Mesendoderm (in vitro differentiated cells): ENCODE data around the gene GPATCH3.

ENCODE experiments used
- DNase-seq: peaks from one replicate; pipeline ENCODE4 v3.0.0; 2013
- H2AK5ac ChIP-seq: 2 replicates; pipeline ENCODE4 v1.6.1; 2013; ENCODE audit warnings: low read length, inconsistent platforms
- H2BK120ac ChIP-seq: 2 replicates; pipeline ENCODE4 v1.6.1; 2013; ENCODE audit warnings: low read depth, mild to moderate bottlenecking, low read length, moderate library complexity, mixed read lengths
- H2BK15ac ChIP-seq: replicated peaks from 2 replicates; pipeline ENCODE4 v1.6.1; 2013; ENCODE audit warnings: low read depth, mild to moderate bottlenecking, moderate library complexity
- H2BK5ac ChIP-seq: 2 replicates; pipeline ENCODE4 v1.6.1; 2013; ENCODE audit warnings: low read length, inconsistent platforms
- H3K18ac ChIP-seq: 2 replicates; pipeline ENCODE4 v1.6.1; 2013; ENCODE audit warnings: mild to moderate bottlenecking, low read length, mixed read lengths
- H3K23ac ChIP-seq: one replicate; pipeline ENCODE4 v1.6.1; 2013; ENCODE audit warnings: low read length
- H3K27ac ChIP-seq: 2 replicates; pipeline ENCODE4 v1.5.1; 2013; ENCODE audit warnings: low read depth, mild to moderate bottlenecking, inconsistent platforms, low read length, moderate library complexity
- H3K27me3 ChIP-seq: 2 replicates; pipeline ENCODE4 v1.6.1; 2013; ENCODE audit warnings: low read length, control low read depth, mild to moderate bottlenecking, inconsistent platforms; ENCODE audit not compliant: insufficient read depth, poor library complexity
- H3K36me3 ChIP-seq: 2 replicates; pipeline ENCODE4 v1.6.1; 2013; ENCODE audit warnings: low read length, inconsistent platforms; ENCODE audit not compliant: control insufficient read depth, insufficient read depth
- H3K4ac ChIP-seq: one replicate; pipeline ENCODE4 v1.6.1; 2013; ENCODE audit warnings: low read depth, mild to moderate bottlenecking, low read length, moderate library complexity
- H3K4me1 ChIP-seq: 2 replicates; pipeline ENCODE4 v1.6.1; 2013; ENCODE audit warnings: low read depth, low read length, inconsistent platforms; ENCODE audit not compliant: control insufficient read depth
- H3K4me2 ChIP-seq: 2 replicates; pipeline ENCODE4 v1.6.1; 2013; ENCODE audit warnings: low read length
- H3K4me3 ChIP-seq: 2 replicates; pipeline ENCODE4 v1.5.1; 2013; ENCODE audit warnings: mild to moderate bottlenecking, low read length
- H3K56ac ChIP-seq: one replicate; pipeline ENCODE4 v1.6.1; 2013; ENCODE audit warnings: low read length
- H3K79me1 ChIP-seq: 2 replicates; pipeline ENCODE4 v1.6.1; 2013; ENCODE audit warnings: low read length, inconsistent platforms
- H3K79me2 ChIP-seq: 2 replicates; pipeline ENCODE4 v1.6.1; 2013; ENCODE audit warnings: mild to moderate bottlenecking, low read length; ENCODE audit not compliant: control insufficient read depth, insufficient read depth
- H3K9ac ChIP-seq: 2 replicates; pipeline ENCODE4 v1.6.1; 2013; ENCODE audit warnings: low read length, inconsistent platforms
- H4K5ac ChIP-seq: one replicate; pipeline ENCODE4 v1.6.1; 2013; ENCODE audit warnings: low read length
- H4K8ac ChIP-seq: one replicate; pipeline ENCODE4 v1.6.1; 2013; ENCODE audit warnings: low read depth, mild to moderate bottlenecking, control low read depth, low read length, moderate library complexity
- WGBS: extraction: QIAGEN DNeasy Blood & Tissue Kit; methylation state at CpG from one replicate; pipeline ENCODE4 v1.1.7; 2013; ENCODE audit warnings: low lambda C conversion rate, missing lambda C conversion rate; ENCODE audit not compliant: insufficient coverage; ENCODE audit errors: extremely low coverage; 5-methylcytosine and 5-hydroxymethylcytosine counted together

The GPATCH3 gene

GRCh38 chr1:26945728-26946127, 45.5 kb upstream of the GPATCH3 start:
- no peaks in the 10 kb centered on the region for H3K27me3 ChIP-seq
- H3K4me3 ChIP-seq = no peak overlapping the region
- H3K4me1 ChIP-seq = no peaks in the 10 kb centered on the region
- no peak overlapping the region for H2BK120ac ChIP-seq
- no peak overlapping the region for H3K4ac ChIP-seq
- DNase-seq = no peak
- H3K18ac ChIP-seq = no peak overlapping the region
- H2BK15ac ChIP-seq = no peak overlapping the region
- no CpG with 5 or more reads among the region's 8 CpGs for WGBS
- no peak overlapping the region for H2AK5ac ChIP-seq
- H3K79me1 ChIP-seq = no peaks in the 10 kb centered on the region
- no peak overlapping the region for H3K9ac ChIP-seq
- H3K36me3 ChIP-seq = peaks cover 19% of the 10 kb centered on the region
- no peak overlapping the region for H4K5ac ChIP-seq
- H3K23ac ChIP-seq = no peak overlapping the region
- H2BK5ac ChIP-seq = no peak overlapping the region
- H3K4me2 ChIP-seq = no peak overlapping the region
- no peak overlapping the region for H3K27ac ChIP-seq
- H3K79me2 ChIP-seq = no peaks in the 10 kb centered on the region
- no peak overlapping the region for H3K56ac ChIP-seq
- H4K8ac ChIP-seq = no peak overlapping the region

- no peak overlapping the region for H3K4me2 ChIP-seq
- no peak overlapping the region for H3K27ac ChIP-seq
- no peak overlapping the region for H3K4ac ChIP-seq
- H4K8ac ChIP-seq = no peak overlapping the region
- no peak overlapping the region for H2BK5ac ChIP-seq
- H2BK120ac ChIP-seq = no peak overlapping the region
- H3K23ac ChIP-seq = no peak overlapping the region
- DNase-seq = no peak
- H3K4me1 ChIP-seq = no peaks in the 10 kb centered on the region
- no peak overlapping the region for H4K5ac ChIP-seq
- no CpG with 5 or more reads among the region's 2 CpGs for WGBS
- no peak overlapping the region for H3K9ac ChIP-seq
- H3K4me3 ChIP-seq = no peak overlapping the region
- H3K18ac ChIP-seq = no peak overlapping the region
- H2BK15ac ChIP-seq = no peak overlapping the region
- H3K79me1 ChIP-seq = no peaks in the 10 kb centered on the region
- no peak overlapping the region for H3K56ac ChIP-seq
- peaks cover 19% of the 10 kb centered on the region for H3K36me3 ChIP-seq
- H3K27me3 ChIP-seq = no peaks in the 10 kb centered on the region
- no peaks in the 10 kb centered on the region for H3K79me2 ChIP-seq
- no peak overlapping the region for H2AK5ac ChIP-seq
Observed at GRCh38 chr1:26945138-26945537, 44.9 kb upstream of the GPATCH3 start.

GRCh38 chr1:26942656-26943055, 42.4 kb upstream of the GPATCH3 start:
- Histone ChIP-seq H3K4me1 (no peaks in the 10 kb centered on the region), H3K4ac (no peak overlapping the region), H3K18ac (no peak overlapping the region), H3K4me3 (no peak overlapping the region), H4K5ac (no peak overlapping the region), H3K36me3 (peaks cover 19% of the 10 kb centered on the region), H2BK15ac (no peak overlapping the region), H3K79me1 (peaks cover 11% of the 10 kb centered on the region), H2BK5ac (no peak overlapping the region), H3K27ac (no peak overlapping the region), H3K27me3 (no peaks in the 10 kb centered on the region), H4K8ac (no peak overlapping the region), H3K4me2 (no peak overlapping the region), H3K23ac (no peak overlapping the region), H2BK120ac (no peak overlapping the region), H3K56ac (no peak overlapping the region), H2AK5ac (no peak overlapping the region), H3K9ac (no peak overlapping the region), H3K79me2 (peaks cover 2% of the 10 kb centered on the region)
- no peak for DNase-seq
- WGBS = no CpG with 5 or more reads among the region's 12 CpGs

DNA sequence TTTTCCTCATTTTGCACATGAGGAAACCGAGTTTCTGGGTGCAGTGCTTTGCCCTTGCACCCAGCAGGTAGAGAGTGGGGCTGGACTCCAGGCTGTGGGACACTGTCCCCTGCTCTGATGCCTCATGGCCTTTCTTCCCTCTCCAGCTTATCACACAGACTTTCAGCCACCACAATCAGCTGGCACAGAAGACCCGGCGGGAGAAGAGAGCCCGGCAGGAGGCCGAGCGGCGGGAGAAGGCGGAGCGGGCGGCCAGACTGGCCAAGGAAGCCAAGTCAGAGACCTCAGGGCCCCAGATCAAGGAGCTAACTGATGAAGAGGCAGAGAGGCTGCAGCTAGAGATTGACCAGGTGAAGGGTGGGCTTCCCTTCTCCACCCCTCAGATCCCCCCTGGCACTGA, 41.0 kb upstream of the GPATCH3 start:
- no peak overlapping the region for H3K9ac ChIP-seq
- DNase-seq = no peak
- H2BK120ac ChIP-seq = no peak overlapping the region
- peaks cover 18% of the 10 kb centered on the region for H3K36me3 ChIP-seq
- no peak overlapping the region for H2BK5ac ChIP-seq
- H3K4me3 ChIP-seq = no peak overlapping the region
- H3K23ac ChIP-seq = no peak overlapping the region
- no peak overlapping the region for H4K8ac ChIP-seq
- peaks cover 17% of the 10 kb centered on the region for H3K79me1 ChIP-seq
- H3K4me1 ChIP-seq = no peaks in the 10 kb centered on the region
- H2BK15ac ChIP-seq = no peak overlapping the region
- no peak overlapping the region for H2AK5ac ChIP-seq
- no peaks in the 10 kb centered on the region for H3K27me3 ChIP-seq
- no peak overlapping the region for H3K18ac ChIP-seq
- H3K4ac ChIP-seq = no peak overlapping the region
- no peak overlapping the region for H3K27ac ChIP-seq
- H4K5ac ChIP-seq = no peak overlapping the region
- H3K56ac ChIP-seq = no peak overlapping the region
- peaks cover 4% of the 10 kb centered on the region for H3K79me2 ChIP-seq
- no peak overlapping the region for H3K4me2 ChIP-seq
- WGBS = no CpG with 5 or more reads among the region's 10 CpGs

DNA sequence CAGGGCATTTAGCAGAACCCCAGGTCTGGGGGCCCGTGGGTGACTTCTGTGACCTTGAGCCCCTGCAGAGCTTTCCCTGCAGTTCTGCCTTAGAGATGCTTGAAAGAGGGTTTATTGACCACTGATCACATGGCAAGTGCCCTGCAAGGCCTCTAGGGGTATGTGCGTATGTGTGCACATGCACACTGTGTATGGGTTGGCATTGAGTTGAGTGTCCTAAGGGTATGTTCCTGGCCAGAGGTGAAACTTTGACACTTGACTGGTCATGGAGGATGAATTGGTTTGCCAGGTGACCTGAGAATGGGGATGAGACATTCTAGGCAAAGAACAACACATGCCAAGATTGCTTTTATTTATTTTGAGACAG, 38.4 kb upstream of the GPATCH3 start:
- Histone ChIP-seq H3K23ac (no peak overlapping the region), H2BK15ac (no peak overlapping the region), H2BK120ac (no peak overlapping the region), H3K27ac (no peak overlapping the region), H2AK5ac (no peak overlapping the region), H3K79me2 (peaks cover 4% of the 10 kb centered on the region), H3K4me3 (no peak overlapping the region), H2BK5ac (no peak overlapping the region), H3K4me1 (no peaks in the 10 kb centered on the region), H3K4ac (no peak overlapping the region), H3K27me3 (no peaks in the 10 kb centered on the region), H4K8ac (no peak overlapping the region), H3K36me3 (peaks cover 11% of the 10 kb centered on the region), H3K56ac (no peak overlapping the region), H3K18ac (no peak overlapping the region), H4K5ac (no peak overlapping the region), H3K79me1 (peaks cover 17% of the 10 kb centered on the region), H3K9ac (no peak overlapping the region), H3K4me2 (no peak overlapping the region)
- DNase-seq = no peak
- WGBS = no CpG with 5 or more reads among the region's 2 CpGs

GRCh38 chr1:26938004-26938658, 37.9 kb upstream of the GPATCH3 start:
- Histone ChIP-seq H3K23ac (no peak overlapping the region), H2BK5ac (no peak overlapping the region), H3K4me3 (no peak overlapping the region), H4K5ac (no peak overlapping the region), H3K27ac (no peak overlapping the region), H3K18ac (no peak overlapping the region), H3K4me1 (no peaks in the 10 kb centered on the region), H3K36me3 (peaks cover 9% of the 10 kb centered on the region), H4K8ac (no peak overlapping the region), H3K56ac (no peak overlapping the region), H3K79me1 (peaks cover 17% of the 10 kb centered on the region), H2BK15ac (no peak overlapping the region), H3K27me3 (no peaks in the 10 kb centered on the region), H2AK5ac (no peak overlapping the region), H3K4ac (no peak overlapping the region), H2BK120ac (no peak overlapping the region), H3K4me2 (no peak overlapping the region), H3K79me2 (peaks cover 4% of the 10 kb centered on the region), H3K9ac (no peak overlapping the region)
- no CpG with 5 or more reads among the region's 4 CpGs for WGBS
- no peak for DNase-seq
